Motor neuron (in vitro differentiated cells): Measurements from ENCODE around the gene KATNAL2. TPM values are rescaled to one million over a fixed set of nuclear protein-coding genes. Genes with fewer than 3 reads are reported as not detected.

Source experiments
- ATAC-seq, 8 experiments: fragments of 200-7000 bp; cut with Tn5 transposase; replicated peaks in 6 of 8; 2 replicates each; pipeline ENCODE4 v1.8.0; 2021; ENCODE audit warnings: mild to moderate bottlenecking in 8 of 8, moderate library complexity in 8 of 8
- H3K27ac ChIP-seq, 2 donors: fragments of 250-450 bp; sonication (Bioruptor Pico); 2 replicates each; pipeline ENCODE4 v1.9.0; 2021; ENCODE audit warnings: antibody characterized with exemption in 2 of 2, mild to moderate bottlenecking in 2 of 2, moderate library complexity in 1 of 2
- H3K4me1 ChIP-seq, 2 donors: fragments of 250-450 bp; sonication (Bioruptor Pico); replicated peaks in 1 of 2; 2 replicates each; pipeline ENCODE4 v1.6.1; 2021; ENCODE audit warnings: antibody characterized with exemption in 2 of 2, mild to moderate bottlenecking in 2 of 2, moderate library complexity in 1 of 2
- H3K4me3 ChIP-seq, 5 donors: fragments of 250-450 bp; sonication (Bioruptor Pico); 2 replicates each; pipeline ENCODE4 v1.9.0; 2021; ENCODE audit warnings: antibody characterized with exemption in 5 of 5, mild to moderate bottlenecking in 5 of 5, moderate library complexity in 4 of 5
- WGBS, 10 experiments: fragments of 450-650 bp; shearing (Covaris generic); methylation state at CpG; one replicate each; pipeline ENCODE4 v1.0.0; 2022; 5-methylcytosine and 5-hydroxymethylcytosine counted together
- in situ Hi-C, 9 experiments: fragments of 400-800 bp; cut with MboI; loops; one replicate each; pipeline ENCODE4 v1.15.0; 2021; ENCODE audit warnings: low sequenced_read_pairs in 9 of 9, low pct_unique_long_range_greater_than_20kb in 2 of 9; ENCODE audit not compliant: unreplicated experiment in 9 of 9
- total RNA-seq, 8 experiments: library from RNA; unstranded; fragments of 300-600 nt; gene quantifications; 2 replicates each; pipeline versions ENCODE4 v1.2.3 to v1.2.4, GENCODE V29; 2022

Gene KATNAL2
- total RNA-seq, 8 experiments from 2014 or later = 3.7 to 20.3 (median 8.1) TPM

DNA sequence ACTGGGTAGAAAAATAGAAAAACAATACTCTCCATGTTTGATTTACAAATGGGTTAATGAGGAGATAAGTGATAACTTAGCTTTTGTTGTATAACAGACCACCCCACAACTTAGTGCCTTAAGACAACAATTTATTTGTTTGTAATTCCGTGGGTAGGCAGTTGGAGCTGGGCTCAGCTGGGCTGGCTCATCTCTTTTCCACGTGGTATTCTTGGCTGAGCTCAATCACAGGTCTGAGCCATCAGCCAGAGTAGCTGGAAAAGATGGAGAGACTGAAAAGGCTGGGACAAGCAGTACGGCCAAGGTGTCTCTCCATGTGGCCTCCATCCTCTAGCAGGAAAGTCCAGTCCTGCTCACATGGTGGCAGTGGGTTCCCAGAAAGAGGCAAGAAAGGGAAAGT, 150.2 kb downstream of the KATNAL2 start:
- Histone ChIP-seq H3K27ac (no peak overlapping the region), H3K4me1 (no peaks in the 10 kb centered on the region), H3K4me3 (no peak overlapping the region)
- in situ Hi-C loops = no loop called here
- ATAC-seq = no peak
- whole genome bisulfite sequencing, 10 experiments = 8 to 100% (median 50%) methylated on average over 1 to 3 of the region's 3 CpGs; no CpG with 5 or more reads in 4 of the 10 experiments

DNA sequence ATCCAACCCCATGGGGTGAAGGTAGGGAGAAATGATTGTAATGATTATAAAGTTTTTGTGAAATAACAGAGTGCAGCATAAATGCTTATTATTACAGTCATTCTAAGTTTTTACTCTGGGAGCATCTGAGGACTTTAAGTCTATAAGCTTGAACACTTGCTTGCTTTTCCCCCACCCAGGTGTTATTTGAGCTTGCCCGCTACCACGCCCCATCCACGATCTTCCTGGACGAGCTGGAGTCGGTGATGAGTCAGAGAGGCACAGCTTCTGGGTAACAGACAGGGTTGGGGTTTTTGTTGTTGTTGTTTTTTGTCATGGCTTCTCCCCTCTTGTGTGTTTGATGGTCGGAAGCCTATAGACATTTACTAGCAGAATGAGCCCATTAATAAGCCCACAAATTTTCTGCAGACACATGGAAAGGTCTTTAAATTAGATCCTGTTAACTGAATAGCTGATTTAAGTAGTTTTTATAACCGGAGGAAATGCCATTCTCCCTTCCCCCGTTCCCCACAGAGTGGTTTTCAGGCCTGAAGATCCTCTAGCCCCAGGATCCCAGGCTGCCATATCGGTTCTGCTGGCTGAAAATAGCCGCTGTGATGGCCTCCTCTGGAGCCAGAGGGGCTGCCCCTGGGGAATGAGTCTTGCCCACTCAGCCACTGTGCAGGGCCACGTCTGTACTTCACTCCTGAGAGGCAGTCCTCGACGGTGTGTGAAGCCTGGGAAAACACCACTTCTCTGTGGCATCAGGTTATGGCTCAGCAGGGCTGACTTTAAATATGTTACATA, 157.9 kb downstream of the KATNAL2 start:
- ATAC-seq = peak in 2 of 8 experiments; percentile 48 to 55
- in situ Hi-C loops = no loop called here
- Histone ChIP-seq H3K4me3 (no peak overlapping the region), H3K4me1 (peaks cover 0 to 12% of the 10 kb centered on the region in 2 donors), H3K27ac (no peak overlapping the region)
- WGBS, 10 experiments = 49 to 93% (median 76%) methylated on average over 2 to 12 of the region's 13 CpGs; no CpG with 5 or more reads in 2 of the 10 experiments

DNA sequence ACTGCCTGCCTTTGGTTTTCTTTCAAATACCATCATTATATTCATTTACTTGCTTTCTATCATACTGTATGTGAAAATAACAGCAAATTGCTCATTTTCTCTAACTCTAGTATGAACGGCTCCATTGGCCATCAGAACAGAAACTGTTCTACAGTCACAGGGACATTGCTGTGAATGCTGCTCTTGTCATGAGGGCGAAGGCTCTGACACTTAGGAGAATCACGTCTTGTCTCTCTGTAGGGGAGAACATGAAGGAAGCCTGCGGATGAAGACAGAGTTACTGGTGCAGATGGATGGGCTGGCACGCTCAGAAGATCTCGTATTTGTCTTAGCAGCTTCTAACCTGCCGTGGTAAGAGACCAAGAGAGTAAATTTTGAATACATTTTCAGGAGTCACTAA, 159.7 kb downstream of the KATNAL2 start:
- ATAC-seq = no peak
- 67 to 100% (median 88%) methylated on average over 1 to 7 of the region's 7 CpGs; no CpG with 5 or more reads in 1 of the 10 experiments for WGBS, 10 experiments
- H3K4me1 ChIP-seq = peaks cover 0 to 12% of the 10 kb centered on the region in 2 donors
- no peak overlapping the region for H3K27ac ChIP-seq
- in situ Hi-C loops = no loop called here
- no peak overlapping the region for H3K4me3 ChIP-seq

DNA sequence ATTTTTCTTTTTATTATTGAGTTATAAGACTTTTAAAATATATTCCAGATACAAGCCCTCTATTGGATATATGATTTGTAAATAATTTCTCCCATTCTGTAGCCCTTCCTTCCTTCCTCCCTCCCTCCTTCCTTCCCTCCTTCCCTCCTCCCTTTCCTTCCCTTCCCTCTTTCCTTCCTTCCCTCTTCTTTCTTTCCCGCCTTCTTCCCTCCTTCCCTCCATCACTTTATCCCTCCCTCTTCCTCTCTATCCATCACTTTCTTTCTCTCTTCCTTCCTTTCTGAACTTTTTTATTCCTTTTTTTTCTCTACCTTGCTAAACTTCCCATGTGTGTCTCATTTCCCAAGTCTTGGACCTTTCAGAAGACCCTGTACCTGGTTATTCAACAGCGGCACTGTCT, 163.5 kb downstream of the KATNAL2 start:
- 82 to 100% (median 100%) methylated on average over 1 to 2 of the region's 2 CpGs; no CpG with 5 or more reads in 2 of the 10 experiments for WGBS, 10 experiments
- Histone ChIP-seq H3K4me3 (no peak overlapping the region), H3K27ac (no peak overlapping the region), H3K4me1 (peaks cover 4 to 13% of the 10 kb centered on the region in 2 donors)
- ATAC-seq = no peak
- in situ Hi-C loops = no loop called here

DNA sequence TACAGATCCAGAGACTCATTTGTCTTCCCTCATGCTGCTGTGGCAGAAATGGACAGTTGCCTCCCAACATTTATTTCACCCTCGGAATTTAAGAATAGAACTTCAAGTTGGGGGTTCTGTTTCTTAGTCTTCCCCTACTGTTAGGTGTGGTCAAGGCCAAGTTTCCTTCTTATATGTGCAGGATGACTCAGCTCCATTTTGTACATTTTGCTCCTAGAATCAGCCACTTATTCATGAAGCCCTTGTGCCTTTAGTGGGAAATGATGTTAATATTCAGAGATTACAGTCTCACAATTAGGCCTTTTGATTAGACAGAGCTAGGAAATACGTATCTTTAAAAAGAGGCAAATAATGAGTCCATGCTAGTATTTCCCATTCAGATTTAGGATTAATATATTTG, 164.2 kb downstream of the KATNAL2 start:
- H3K4me1 ChIP-seq = peaks cover 4 to 12% of the 10 kb centered on the region in 2 donors
- in situ Hi-C loops = no loop called here
- peak in 2 of 8 experiments; percentile 83 to 87 for ATAC-seq
- H3K4me3 ChIP-seq = no peak overlapping the region
- 60 to 100% (median 84%) methylated on average over 1 to 2 of the region's 2 CpGs; no CpG with 5 or more reads in 3 of the 10 experiments for WGBS, 10 experiments
- H3K27ac ChIP-seq = no peak overlapping the region

DNA sequence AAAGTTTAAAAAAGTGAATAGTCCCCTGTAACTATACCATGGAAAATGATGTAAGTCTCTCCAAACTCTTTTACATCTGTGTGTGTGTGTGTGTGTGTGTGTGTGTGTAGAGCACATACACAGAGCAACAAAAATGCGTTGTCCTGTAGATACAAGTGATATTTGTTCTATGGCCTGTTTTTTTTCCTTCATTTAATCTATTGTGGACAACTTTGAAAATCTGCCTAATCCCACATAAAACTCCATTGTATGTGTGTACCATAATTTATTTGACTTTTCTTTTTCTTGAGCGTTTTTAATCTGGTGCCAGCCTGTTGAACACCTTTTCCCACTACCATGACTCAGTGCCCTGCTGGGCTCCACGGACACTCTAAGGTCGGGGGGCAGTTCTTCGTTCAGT, 170.3 kb downstream of the KATNAL2 start:
- no peak for ATAC-seq
- Histone ChIP-seq H3K4me3 (no peak overlapping the region), H3K4me1 (peaks cover 4 to 14% of the 10 kb centered on the region in 2 donors), H3K27ac (no peak overlapping the region)
- in situ Hi-C loops = no loop called here
- 60 to 97% (median 86%) methylated on average over 1 to 5 of the region's 5 CpGs; no CpG with 5 or more reads in 1 of the 10 experiments for WGBS, 10 experiments

DNA sequence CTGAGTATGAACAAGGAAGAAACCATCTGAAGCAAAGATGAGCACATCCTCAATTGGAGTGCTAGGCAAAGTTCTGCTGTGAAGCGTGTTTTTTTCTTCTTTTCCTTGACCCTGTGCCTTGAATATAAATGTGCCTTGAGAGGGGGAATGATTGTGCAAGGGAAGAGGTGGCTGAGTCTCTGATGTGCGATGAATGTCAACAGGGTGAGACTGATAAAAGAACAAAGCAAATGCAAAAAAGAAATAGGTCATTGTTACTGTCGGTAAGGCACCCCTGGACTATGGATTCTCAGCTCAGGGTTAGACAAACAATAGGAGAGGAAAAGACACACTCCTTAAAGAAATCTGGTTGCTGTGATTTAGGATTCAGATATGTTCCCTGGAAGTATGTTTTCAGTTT, 178.4 kb downstream of the KATNAL2 start:
- no peak overlapping the region for H3K4me3 ChIP-seq
- H3K4me1 ChIP-seq = no peaks in the 10 kb centered on the region
- in situ Hi-C loops = no loop called here
- WGBS, 10 experiments = 11 to 96% (median 60%) methylated on average over 1 to 3 of the region's 3 CpGs; no CpG with 5 or more reads in 2 of the 10 experiments
- peak in 2 of 8 experiments; percentile 35 to 43 for ATAC-seq
- no peak overlapping the region for H3K27ac ChIP-seq

DNA sequence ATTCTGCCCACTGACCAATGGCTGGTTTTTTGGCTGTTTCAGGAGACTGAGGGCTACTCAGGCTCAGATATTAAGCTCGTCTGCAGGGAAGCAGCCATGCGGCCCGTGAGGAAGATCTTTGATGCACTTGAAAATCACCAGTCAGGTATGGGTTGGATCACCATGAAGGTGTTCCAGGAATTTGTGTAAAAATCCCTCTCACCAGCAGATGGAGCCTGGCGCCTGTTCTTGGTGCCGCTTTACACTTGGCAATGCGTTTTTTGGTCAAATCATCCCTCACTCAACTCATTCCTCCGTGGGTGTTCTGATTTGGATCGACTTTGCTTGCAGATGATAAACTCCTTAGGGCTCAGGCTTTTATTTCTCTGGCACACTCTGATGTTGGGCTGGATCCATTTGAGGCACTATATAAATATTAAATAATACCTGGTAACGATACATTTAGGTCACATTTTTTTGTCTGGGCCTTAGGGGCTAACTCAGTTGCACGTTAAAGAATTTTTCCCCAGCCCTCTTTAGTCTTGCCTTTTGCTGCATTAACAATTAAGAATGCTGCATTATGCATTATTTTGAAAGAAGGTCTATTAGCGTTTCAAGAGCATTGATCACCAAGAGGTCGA, 182.9 kb downstream of the KATNAL2 start:
- in situ Hi-C loops = no loop called here
- ATAC-seq = peak in 6 of 8 experiments; percentile 32 to 84 (median 66)
- no peaks in the 10 kb centered on the region for H3K4me1 ChIP-seq
- no peak overlapping the region for H3K27ac ChIP-seq
- WGBS, 10 experiments = 28 to 100% (median 49%) methylated on average over 1 to 12 of the region's 12 CpGs
- no peak overlapping the region for H3K4me3 ChIP-seq

DNA sequence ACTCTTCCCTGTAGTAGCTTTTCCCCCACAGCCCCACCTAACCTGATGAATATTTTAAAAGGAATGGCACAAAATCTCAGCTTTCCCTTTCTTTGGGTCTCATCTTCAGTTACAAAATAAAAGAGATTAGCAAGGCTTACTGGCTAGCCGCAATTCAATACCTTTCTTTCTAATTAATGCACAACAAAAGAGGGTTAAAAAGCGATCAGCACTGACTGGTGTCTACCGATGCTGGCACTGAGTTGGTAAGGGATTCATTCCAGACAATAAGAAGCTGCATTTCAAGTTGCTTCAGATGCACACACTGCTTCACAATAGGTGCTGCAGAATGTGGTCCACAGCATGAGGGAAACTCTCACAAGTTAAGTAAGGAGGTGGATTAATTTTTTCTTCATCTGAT, 191.0 kb downstream of the KATNAL2 start:
- no peak overlapping the region for H3K27ac ChIP-seq

DNA sequence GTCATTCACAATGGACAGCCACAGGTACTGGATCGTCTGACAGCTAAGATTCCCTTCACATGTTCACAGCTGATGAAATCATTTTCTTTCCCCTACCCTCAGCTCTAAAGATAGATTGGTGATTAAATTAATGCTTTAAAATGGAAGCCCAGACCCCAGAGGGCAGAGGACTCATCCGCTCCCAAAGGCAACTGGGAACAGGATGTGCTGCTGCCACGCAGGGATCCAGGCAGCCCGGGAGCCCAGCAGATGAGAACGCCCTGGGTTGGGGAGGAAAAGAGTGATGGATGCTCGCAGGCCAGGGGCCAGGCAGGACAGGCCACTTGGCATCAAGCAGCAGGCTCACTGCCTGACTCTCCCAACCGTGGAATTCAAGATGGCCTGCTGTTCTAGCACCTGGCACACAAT, 191.6 kb downstream of the KATNAL2 start:
- Histone ChIP-seq H3K4me1 (peaks cover 6 to 18% of the 10 kb centered on the region in 2 donors), H3K4me3 (no peak overlapping the region), H3K27ac (peak overlapping the region in 1 of 2 donors; percentile 50)
- in situ Hi-C loops = no loop called here
- ATAC-seq = peak in 5 of 8 experiments; percentile 72 to 89 (median 77)
- 43 to 100% (median 67%) methylated on average over 1 to 5 of the region's 7 CpGs; no CpG with 5 or more reads in 3 of the 10 experiments for whole genome bisulfite sequencing, 10 experiments

More for the DNA sequence above, 191.0 kb downstream of the KATNAL2 start:
- ATAC-seq = peak in 5 of 8 experiments; percentile 14 to 38 (median 27)
- 0 to 100% (median 40%) methylated on average over 1 to 3 of the region's 3 CpGs; no CpG with 5 or more reads in 3 of the 10 experiments for WGBS, 10 experiments
- in situ Hi-C loops = no loop called here
- Histone ChIP-seq H3K4me3 (no peak overlapping the region), H3K4me1 (peaks cover 6 to 18% of the 10 kb centered on the region in 2 donors)

DNA sequence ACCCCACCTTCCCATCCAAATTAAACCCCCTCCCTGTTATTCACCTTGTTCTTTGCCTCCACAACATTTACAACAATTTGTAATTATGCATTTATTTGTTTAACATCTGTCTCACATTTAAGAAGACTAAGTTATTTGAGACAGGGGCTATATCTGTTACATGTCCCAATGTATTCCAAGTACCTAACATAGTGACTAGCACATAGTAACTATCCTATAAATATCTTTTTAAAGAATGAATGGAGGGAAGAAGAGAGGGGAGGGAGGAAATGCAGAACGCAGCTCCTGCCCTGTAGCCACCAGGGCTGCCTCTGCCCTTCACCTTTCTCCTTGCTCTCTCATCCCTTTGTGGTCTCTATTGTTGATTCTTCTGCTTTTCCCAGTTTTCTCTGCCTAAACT, 192.3 kb downstream of the KATNAL2 start:
- H3K4me1 ChIP-seq = peaks cover 6 to 18% of the 10 kb centered on the region in 2 donors
- 40 to 100% methylated on average over 1 of the region's 1 CpG; no CpG with 5 or more reads in 8 of the 10 experiments for WGBS, 10 experiments
- no peak for ATAC-seq
- in situ Hi-C loops = no loop called here
- H3K4me3 ChIP-seq = no peak overlapping the region
- H3K27ac ChIP-seq = no peak overlapping the region

DNA sequence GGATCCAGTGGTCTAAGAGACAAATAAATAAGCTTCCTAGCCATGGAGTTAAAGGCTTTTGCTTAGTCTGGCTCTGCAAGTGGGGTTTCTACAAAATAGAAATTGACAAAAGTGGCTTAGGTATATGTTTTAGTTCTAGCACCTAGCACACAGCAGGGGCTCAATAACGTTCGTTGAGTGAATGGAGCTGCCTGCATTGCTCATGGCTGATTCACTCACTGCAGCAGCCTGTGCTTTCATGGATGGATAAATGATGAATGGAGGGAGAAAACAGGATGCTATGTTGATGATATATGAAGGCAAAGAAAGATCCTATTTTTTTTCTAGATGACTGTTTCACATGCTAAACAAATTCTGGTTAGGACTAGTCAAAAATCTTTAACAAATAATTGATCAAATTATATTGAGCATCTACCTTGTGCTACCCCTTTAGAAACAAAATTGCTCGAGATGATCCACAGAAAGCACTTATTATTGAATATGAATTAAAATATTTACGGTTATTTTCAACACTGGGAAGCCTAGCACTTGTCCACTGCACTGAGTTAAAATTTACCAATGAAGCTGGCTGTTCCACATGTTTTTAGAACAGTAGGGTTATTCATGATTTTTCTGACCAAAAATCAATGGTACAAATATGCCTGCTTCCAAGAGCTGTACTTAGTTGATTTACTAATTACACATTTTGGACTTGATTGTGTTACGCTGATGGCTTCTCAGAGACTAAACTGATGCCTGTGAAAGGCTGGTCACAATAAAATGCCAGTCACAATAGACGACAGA, 193.3 kb downstream of the KATNAL2 start:
- in situ Hi-C loops = no loop called here
- H3K4me3 ChIP-seq = no peak overlapping the region
- H3K4me1 ChIP-seq = peaks cover 6 to 18% of the 10 kb centered on the region in 2 donors
- peak in 5 of 8 experiments; percentile 36 to 76 (median 57) for ATAC-seq
- H3K27ac ChIP-seq = no peak overlapping the region
- 74 to 97% (median 81%) methylated on average over 3 to 6 of the region's 6 CpGs for WGBS, 10 experiments
